Mesodermal cell (in vitro differentiated cells): ENCODE measurements around the gene FOXN1.
"Not testable (repeated sequence)": the region's sequence is repeated elsewhere in the genome, so short reads cannot be mapped to it uniquely, and the experiment has no call there.

Experiments used
- H3K27ac ChIP-seq: 2 replicates; pipeline ENCODE4 v1.7.0; 2013; ENCODE audit warnings: mild to moderate bottlenecking, low read depth, low read length, moderate library complexity; ENCODE audit not compliant: severe bottlenecking
- H3K36me3 ChIP-seq: 2 replicates; pipeline ENCODE4 v1.7.1; 2013; ENCODE audit warnings: mild to moderate bottlenecking, low read length, moderate library complexity; ENCODE audit not compliant: control insufficient read depth, insufficient read depth
- H3K4me1 ChIP-seq: one replicate; pipeline ENCODE4 v1.7.1; 2013; ENCODE audit warnings: mild to moderate bottlenecking, low read length; ENCODE audit not compliant: insufficient read depth, control insufficient read depth, poor library complexity, severe bottlenecking
- H3K4me3 ChIP-seq: 2 replicates; pipeline ENCODE4 v1.7.0; 2013; ENCODE audit warnings: low read length, control low read depth, mild to moderate bottlenecking; ENCODE audit not compliant: insufficient read depth, poor library complexity, severe bottlenecking; ENCODE audit errors: extremely low read depth
- H3K9me3 ChIP-seq: 2 replicates; pipeline ENCODE4 v1.7.1; 2013; ENCODE audit warnings: mild to moderate bottlenecking, low read length, moderate library complexity; ENCODE audit not compliant: control insufficient read depth
- WGBS, 2 experiments: methylation state at CpG; one replicate each; pipeline ENCODE4 v1.1.5; 2013; ENCODE audit warnings: missing lambda C conversion rate in 2 of 2; ENCODE audit not compliant: insufficient coverage in 2 of 2; 5-methylcytosine and 5-hydroxymethylcytosine counted together

The FOXN1 gene

DNA sequence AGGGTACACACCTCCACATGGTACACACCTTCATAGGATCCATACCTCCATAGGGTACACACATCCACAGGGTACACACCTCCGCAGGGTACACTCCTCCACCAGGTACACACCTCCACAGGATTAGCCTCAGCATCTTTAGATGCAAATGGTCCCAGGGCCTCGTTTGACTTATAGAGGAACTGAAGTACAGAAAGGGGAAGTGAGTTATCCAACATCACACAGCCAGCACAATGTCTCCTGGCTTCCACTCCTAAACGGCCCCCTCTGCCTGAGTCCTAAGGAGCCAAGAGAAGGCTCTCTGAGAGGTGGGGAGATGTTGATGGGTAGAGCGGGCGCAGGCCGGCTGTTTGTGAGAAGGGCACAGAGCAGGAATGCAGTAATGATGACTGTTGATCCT is 12.0 kb downstream of the FOXN1 start:
- H3K36me3 ChIP-seq: no peaks in the 10 kb centered on the region
- no peaks in the 10 kb centered on the region for H3K4me1 ChIP-seq
- WGBS, 2 experiments: 89 to 96% methylated on average over 4 of the region's 6 CpGs
- H3K27ac ChIP-seq: no peak overlapping the region
- no peak overlapping the region for H3K4me3 ChIP-seq
- H3K9me3 ChIP-seq: peaks cover 4% of the 10 kb centered on the region

DNA sequence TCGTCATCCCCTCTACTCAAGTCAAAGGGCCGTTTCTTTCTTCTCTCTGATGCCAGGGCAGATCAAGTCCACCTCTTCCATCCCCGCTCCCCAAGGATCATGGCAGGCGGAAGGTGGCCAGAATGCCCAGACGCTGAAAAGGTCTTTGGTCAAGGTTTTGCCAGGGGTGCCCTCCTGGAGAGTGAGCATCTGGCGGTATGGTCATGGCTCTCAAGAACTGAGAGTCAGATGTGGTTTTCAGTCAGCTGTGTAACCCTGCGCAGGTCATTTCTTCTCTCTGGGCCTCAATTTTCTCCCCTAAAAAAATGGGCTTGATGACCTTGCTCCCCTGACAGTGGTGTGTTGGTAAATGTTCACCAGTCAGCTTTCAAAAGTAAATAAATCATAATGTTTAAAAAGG is 12.4 kb downstream of the FOXN1 start:
- Histone ChIP-seq H3K36me3 (no peaks in the 10 kb centered on the region), H3K4me3 (no peak overlapping the region), H3K4me1 (no peaks in the 10 kb centered on the region), H3K27ac (no peak overlapping the region), H3K9me3 (peaks cover 4% of the 10 kb centered on the region)
- WGBS, 2 experiments: 83% methylated on average over 4 of the region's 7 CpGs

DNA sequence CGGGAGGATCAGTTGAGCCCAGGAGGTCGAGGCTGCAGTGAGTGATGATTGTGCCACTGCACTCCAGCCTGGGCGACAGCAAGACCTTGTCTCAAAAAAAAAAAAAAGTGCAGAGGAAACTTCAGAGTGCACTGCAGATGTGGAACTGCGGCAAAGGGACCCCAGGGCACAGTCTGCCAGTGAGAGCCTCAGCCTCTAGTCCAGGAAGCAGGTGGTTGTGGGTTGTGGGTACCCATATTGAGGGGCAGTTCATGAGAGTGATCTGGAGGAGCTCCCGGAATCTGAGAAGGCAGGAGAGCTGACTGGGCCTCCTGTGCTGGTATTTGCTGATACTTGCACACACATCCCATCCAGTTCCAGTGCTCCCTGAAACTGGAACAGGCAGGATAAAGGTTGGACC is 13.1 kb downstream of the FOXN1 start:
- Histone ChIP-seq H3K36me3 (no peaks in the 10 kb centered on the region), H3K9me3 (peaks cover 4% of the 10 kb centered on the region), H3K27ac (no peak overlapping the region), H3K4me1 (no peaks in the 10 kb centered on the region), H3K4me3 (no peak overlapping the region)
- 89% methylated on average over 4 to 5 of the region's 5 CpGs for WGBS, 2 experiments

DNA sequence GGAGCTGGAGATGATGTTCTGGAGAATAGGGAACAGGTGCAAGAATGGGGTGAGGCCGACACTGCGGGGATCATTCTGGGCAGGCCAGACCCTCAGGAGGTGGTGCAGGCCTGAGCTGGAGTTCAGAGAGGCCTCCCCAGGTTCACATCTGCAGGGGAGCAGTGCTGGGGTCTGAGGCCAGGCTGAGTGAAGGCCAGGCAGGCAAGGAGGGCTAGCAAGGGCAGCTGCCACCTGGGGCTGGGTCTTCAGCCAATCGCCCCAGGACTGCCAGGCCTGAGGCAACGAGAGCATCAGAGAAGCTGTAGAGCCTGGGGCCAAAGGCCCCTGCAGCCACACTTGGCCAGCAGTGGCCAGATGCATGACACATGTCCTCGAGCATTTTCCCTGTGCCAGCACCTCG is 14.5 kb downstream of the FOXN1 start:
- WGBS, 2 experiments: 75 to 76% methylated on average over 6 of the region's 6 CpGs
- H3K4me3 ChIP-seq: no peak overlapping the region

DNA sequence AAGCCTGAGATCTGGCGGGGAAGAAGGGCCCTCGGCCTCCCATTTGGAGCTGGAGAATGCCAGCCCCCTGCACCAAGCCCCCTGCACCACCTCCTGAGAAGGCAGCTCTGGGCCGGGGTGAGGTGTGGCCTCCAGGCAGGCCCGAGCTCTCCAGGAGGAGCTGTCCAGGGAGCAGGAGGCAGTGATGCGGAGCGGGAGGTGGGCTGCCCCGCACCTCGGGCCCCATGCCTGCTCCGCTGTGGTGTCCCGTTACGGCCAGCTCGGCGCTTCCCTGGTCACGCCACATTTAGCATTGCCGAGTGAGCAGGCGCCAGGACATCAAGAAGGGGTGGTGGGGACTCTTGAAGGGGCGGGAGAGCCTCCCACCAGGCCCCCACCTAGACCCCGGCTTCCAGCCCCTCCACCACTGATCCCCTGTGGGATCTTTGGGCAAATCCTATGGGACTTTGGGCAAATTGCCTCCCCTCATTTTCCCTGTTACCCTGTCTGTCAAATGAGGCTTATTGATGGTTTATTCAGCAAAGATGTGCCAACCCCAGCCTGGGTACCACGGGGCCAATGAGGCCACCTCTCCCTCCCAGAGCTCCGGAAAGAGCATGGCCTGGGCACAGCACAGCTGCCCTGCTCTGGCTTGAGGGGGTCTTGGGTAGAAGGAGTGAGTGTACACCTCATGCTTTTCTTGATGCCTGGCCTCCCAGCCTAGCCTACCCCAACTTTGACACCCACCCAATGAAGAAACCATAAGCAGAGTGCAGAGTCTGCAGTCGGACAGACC is 15.3 kb downstream of the FOXN1 start:
- no peaks in the 10 kb centered on the region for H3K36me3 ChIP-seq
- WGBS, 2 experiments: 47 to 55% methylated on average over 15 to 16 of the region's 21 CpGs
- no peak overlapping the region for H3K4me3 ChIP-seq
- H3K9me3 ChIP-seq: no peaks in the 10 kb centered on the region
- peaks cover 13% of the 10 kb centered on the region for H3K4me1 ChIP-seq
- H3K27ac ChIP-seq: no peak overlapping the region

More for the DNA sequence above, 14.5 kb downstream of the FOXN1 start:
- Histone ChIP-seq H3K9me3 (peaks cover 4% of the 10 kb centered on the region), H3K27ac (no peak overlapping the region), H3K36me3 (no peaks in the 10 kb centered on the region), H3K4me1 (peaks cover 10% of the 10 kb centered on the region)

DNA sequence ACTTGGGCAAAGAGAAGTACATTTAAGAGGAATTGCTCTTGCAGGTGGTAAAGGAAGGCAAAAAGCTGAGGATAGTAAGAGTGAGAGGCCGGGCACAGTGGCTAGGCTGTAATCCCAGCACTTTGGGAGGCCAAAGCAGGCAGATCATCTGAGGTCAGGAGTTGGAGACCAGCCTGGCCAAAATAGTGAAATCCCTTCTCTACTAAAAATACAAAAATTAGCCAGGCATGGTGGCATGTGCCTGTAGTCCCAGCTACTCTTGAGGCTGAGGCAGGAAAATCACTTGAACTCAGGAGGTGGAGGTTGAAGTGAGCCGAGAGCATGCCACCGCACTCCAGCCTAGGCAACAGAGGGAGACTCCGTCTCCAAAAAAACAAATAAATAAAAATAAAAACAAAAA is 16.1 kb downstream of the FOXN1 start:
- not testable (repeated sequence) for H3K9me3 ChIP-seq, H3K27ac ChIP-seq, H3K4me3 ChIP-seq, H3K36me3 ChIP-seq
- 75 to 90% methylated on average over 1 of the region's 4 CpGs for WGBS, 2 experiments
- peaks cover 13% of the 10 kb centered on the region for H3K4me1 ChIP-seq

DNA sequence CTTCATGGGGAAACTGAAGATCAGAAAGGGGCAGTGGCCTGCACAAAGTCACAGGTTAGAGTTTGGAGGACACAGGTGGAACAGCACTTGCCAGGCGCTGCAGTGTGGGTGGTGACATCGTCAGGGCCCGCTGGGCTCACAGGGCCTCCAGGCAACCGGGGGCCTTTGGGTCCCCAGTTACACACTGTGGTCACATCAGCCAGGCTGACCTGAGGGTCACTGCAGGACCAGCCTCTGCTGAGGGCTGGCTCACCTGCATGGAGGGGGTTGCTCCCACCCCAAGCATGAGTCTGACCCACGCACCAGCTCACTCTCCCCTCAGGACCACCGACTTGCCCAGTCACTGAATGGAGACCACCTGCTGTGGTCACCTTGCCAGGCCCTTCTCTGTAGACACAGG is 17.0 kb downstream of the FOXN1 start:
- no peak overlapping the region for H3K27ac ChIP-seq
- H3K36me3 ChIP-seq: no peaks in the 10 kb centered on the region
- H3K9me3 ChIP-seq: no peaks in the 10 kb centered on the region
- H3K4me3 ChIP-seq: no peak overlapping the region
- peaks cover 13% of the 10 kb centered on the region for H3K4me1 ChIP-seq
- 85 to 93% methylated on average over 4 to 6 of the region's 6 CpGs for WGBS, 2 experiments

DNA sequence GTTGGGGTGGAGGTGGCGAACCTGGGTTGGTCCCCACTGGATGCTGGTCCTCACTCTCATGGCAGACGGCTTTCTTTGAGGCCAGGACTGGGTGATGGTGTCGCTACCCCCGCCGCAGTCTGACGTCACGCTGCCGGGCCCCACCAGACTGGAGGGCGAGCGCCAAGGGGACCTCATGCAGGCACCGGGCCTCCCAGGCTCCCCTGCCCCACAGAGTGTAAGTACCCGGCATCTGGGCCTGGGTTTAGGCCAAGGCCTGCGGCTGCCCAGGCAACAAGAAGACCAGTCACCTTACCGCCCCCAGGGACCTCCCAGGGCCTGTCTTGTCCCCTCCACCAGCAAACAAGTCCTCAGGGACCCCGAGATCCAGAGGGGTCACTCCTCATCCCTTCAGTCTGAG is 17.7 kb downstream of the FOXN1 start:
- 87 to 94% methylated on average over 13 to 15 of the region's 15 CpGs for WGBS, 2 experiments
- H3K4me1 ChIP-seq: peaks cover 17% of the 10 kb centered on the region

DNA sequence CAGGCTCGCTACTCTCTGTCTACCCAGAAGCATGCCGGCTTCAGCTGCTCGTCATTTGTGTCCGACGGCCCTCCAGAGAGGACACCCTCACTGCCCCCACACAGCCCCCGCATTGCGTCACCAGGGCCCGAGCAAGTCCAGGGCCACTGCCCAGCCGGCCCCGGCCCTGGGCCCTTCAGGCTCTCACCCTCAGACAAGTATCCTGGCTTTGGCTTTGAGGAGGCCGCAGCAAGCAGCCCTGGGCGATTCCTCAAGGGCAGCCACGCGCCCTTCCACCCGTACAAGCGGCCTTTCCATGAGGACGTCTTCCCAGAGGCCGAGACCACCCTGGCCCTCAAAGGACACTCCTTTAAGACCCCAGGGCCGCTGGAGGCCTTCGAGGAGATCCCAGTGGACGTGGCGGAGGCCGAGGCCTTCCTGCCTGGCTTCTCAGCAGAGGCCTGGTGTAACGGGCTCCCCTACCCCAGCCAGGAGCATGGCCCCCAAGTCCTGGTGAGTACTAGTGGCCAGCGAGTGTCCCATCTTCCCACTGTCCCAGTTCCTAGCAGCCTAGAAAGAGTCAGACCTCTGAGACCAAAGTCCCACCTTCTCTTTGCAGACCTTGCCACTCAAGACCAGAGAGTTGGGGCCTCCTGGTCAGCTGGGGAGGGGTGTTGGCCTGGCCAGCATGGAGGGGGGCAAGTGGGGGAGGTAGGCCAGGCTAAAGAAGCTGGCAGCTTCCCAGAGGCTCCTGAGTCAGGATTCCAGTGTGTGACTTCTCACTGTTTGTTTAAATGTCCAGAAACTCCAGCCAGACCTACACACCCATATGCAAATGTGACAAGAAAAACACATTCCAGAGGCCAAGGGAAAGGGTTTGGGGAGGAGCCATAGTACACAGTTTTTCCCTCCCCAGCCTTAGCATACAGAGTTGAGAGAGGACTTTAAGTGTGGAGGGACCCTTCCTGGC is 18.6 kb downstream of the FOXN1 start:
- H3K9me3 ChIP-seq: no peaks in the 10 kb centered on the region
- no peak overlapping the region for H3K4me3 ChIP-seq
- peaks cover 17% of the 10 kb centered on the region for H3K4me1 ChIP-seq
- no peaks in the 10 kb centered on the region for H3K36me3 ChIP-seq
- 95 to 98% methylated on average over 20 to 25 of the region's 25 CpGs for WGBS, 2 experiments
- peak overlapping the region; percentile 41 for H3K27ac ChIP-seq

More for the DNA sequence above, 17.7 kb downstream of the FOXN1 start:
- no peaks in the 10 kb centered on the region for H3K36me3 ChIP-seq
- H3K27ac ChIP-seq: no peak overlapping the region
- no peaks in the 10 kb centered on the region for H3K9me3 ChIP-seq
- H3K4me3 ChIP-seq: no peak overlapping the region

DNA sequence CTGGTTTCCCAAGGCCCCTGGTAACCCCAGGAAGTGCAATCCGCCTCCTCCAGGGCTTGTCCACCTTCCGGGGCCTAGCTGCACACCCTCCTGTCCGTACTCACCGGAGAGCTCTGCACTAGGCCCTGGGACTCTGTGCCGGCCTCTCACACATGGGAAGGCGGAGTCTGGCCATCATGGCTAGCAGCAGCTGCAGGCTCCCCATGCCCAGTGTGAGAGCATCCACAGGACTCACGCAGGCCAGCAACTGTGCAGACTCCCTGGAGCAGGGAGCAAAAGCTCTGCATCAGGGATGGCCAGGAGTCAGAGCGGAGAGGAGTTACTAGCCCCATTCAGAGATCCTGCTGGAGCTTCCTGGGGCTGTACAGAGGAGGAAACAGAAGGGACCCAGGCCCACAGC is 20.2 kb downstream of the FOXN1 start:
- 89 to 96% methylated on average over 3 to 6 of the region's 8 CpGs for WGBS, 2 experiments
- peak overlapping the region; percentile 10 for H3K27ac ChIP-seq
- no peak overlapping the region for H3K4me3 ChIP-seq
- no peaks in the 10 kb centered on the region for H3K9me3 ChIP-seq
- peaks cover 17% of the 10 kb centered on the region for H3K4me1 ChIP-seq
- H3K36me3 ChIP-seq: no peaks in the 10 kb centered on the region
